GDM1 (cell line): ENCODE data around the gene RNF112.

ENCODE experiments used
- DNase-seq: peaks from one replicate; lab custom pipeline; 2025; lab: John Stamatoyannopoulos, UW

Gene RNF112

GRCh38 chr17:19410875-19411620 lies at the start of gene RNF112:
RNF112 (plus strand) TSS chr17:19411232; CDS start chr17:19411409, 177 bp downstream.
- DNase-seq, result no peak

GRCh38 chr17:19361326-19361725 lies 49.7 kb upstream of the RNF112 start:
- DNase-seq, result no peak

DNA sequence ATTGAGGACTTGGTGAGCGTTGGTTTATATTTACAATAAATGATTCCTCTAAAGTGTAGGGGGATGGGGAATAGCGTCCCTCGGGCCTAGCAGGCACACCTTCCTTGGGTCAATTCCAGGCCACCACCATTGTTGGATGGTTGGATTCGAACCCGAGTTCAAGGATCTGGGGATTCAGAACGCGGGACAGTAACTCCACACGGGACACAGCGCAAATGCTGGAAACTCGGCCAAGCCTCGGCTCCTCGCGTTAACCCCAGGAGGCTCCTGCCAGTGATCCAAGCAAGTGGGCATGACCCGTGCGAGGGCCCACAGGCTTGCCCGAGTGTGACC lies 49.1 kb upstream of the RNF112 start:
- no peak for DNase-seq

DNA sequence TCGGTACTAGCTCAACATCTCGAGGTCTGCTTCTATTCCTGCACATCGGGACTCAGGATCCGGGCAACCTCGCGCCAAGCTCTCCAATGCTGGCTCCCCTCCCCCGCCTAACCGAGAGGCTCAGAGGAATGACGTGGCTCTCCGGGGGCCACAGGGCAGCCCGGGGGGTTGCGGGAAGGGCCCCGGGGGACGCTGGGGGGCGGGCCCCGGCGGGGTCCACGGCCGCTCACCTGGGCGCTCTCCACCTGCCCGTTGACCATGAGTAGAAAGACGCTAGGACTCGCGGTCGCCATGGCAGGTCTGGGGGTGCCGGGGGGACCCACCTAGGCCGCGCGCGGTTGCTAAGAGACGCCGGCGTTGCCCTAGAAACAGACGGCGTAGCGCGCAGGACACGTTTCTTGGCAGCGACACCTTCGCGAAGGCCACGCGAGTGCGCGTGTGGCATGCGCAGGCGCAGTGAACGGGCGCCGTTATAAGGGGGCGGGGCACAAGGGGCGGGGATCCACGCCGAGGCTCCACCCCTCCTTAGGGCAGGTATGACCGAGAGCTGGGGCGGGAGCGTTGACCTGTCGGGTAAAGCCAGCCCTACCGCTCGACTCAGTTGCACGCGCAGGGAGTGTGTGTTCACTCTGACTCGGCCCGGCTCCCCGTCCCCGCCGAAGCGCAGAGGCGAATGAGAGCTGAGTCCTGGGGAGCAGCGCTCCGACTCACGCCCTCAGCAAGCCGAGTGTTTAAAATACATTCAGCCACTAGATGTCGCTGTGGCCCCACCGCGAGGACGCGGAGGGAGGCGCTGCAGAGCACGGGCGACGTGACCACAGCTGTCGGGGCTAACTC lies 48.5 kb upstream of the RNF112 start, which contains the start of gene B9D1:
TSS of gene B9D1 (minus strand) at position 447 of the 837 bp plus-strand sequence. CDS start at position 293, 154 bp downstream.
- DNase-seq, result peak; percentile 77

DNA sequence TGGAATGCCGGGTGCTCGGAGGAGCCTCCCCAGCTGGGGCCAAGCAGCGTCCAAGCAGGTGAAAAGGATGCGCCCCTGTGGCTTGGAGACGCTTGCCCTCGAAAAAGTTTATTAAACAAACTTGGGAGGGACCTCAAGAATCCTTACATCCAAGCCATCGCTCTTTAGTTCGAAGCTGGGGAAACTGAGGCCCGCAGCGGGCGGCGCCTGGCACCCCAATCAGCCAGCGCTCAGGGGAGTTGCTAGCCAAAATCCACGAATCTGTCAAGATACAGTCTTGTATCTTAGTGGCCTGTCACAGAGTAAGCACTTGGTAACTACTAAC lies 48.0 kb upstream of the RNF112 start:
- DNase-seq, result no peak

GRCh38 chr17:19363460-19364035 lies 47.5 kb upstream of the RNF112 start:
- no peak for DNase-seq

DNA sequence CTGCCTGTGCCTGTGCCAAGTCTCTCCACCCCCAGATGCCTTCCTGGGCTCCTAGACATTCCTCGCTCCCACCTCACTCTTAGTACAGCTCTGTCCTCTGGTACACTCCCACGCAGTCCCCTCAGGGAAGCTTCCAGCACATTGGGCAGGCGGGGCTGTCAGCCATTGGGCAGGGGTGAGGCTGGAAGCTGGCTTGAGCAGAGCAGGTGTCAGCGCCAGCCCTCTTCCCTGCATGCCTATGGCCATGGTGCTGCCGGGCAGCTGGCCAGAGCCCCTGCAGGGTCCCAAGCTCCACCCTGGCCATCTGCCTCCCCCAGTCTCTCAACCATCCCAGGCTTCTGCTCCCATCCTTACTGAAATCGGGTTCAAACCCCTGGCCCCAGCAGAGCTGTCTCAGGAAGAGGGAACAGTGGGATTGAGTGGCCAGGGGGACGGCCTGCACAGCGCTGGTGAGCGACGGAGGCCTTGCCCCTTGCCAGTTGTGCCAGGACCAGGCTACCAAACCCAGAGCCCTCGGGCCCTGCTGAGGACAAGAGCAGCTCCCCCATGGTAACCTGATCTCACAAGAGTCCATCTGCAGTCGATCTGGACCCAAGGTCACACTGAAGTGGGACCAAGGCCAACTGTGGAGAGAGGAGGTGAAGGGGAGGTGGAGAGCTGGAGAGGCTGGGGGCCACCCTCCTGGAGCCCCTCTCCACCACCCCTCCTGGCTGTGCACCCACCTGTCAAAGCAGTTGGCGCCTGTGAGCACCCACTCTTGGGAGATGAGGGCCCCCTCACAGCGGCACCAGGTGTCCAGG lies 46.1 kb upstream of the RNF112 start:
- DNase-seq, result no peak

DNA sequence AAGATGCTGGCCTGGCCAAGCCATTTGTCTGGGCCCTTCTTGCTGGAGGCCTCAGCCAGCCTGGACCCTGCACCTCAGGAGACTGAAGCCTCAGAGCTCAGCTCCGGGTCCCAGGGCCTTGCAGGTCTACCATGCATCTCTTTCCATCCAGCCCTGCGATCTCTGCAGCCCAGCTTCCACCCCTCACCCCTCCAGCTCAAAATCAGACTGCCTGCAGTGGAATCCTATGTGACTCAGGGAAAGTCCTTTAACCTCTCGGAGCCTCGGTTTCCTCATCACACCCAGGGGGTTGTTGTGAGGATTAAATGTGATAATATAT lies 45.6 kb upstream of the RNF112 start:
- no peak for DNase-seq

DNA sequence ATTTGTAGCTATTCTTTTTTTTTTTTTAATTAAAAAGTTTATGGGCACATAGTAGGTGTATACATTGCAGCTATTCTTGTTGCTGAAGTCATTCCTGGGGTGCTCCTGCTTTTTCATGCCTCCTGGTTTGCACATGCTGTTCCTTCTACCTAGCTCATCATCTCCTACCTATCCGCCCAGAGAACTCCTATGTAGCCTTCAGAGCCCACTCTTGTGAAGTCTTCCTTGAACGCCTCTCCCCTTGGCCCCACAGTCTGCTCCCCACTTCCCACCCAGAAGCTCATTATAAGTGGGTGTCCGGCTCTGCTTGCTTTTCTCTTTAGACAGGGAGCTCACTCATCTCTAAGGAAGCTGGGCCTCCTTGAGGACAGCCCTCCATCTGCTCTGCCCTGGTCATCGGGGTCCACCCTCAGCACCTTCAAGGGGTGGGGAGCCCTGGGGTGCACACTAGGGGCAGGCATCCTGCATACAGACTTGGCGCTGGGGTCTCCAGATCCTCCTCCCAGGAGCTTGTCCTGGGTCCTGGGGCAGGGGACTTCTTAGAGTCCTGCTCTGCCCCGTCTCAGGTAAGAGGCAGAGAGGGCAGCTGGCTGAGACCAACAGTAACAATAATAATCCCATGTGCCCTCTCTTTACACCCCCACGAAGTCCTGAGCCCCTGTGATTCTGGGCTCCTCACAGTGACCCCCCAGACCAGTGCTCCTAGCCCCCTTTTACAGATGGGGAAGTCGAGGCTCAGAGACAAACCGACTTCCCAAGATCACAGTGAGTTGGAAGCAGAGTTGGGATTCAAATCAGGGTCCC lies 45.0 kb upstream of the RNF112 start:
- no peak for DNase-seq

- DNase-seq, result no peak
Observed at GRCh38 chr17:19366637-19366972, 44.4 kb upstream of the RNF112 start.

DNA sequence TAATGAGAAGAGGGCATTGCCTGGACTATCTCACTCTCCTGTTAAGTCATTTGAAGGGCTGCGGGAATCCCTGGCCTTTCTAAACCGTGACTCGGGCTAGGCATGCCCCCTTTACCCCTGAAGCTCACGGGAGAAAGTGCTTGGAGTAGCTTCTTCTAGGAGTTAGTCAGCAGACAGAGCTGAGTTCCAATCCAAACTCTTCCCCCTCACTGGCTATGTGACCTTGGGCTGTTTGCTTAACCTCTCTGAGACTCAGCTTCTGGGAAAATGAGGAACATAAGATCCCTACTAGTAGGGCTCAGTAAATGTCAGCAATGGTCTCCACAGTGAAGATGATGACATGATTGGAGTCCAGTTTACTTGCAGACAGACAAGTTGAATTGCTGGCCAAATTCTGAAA lies 42.8 kb upstream of the RNF112 start:
- no peak for DNase-seq

- no peak for DNase-seq
Observed at GRCh38 chr17:19369107-19369778, 41.8 kb upstream of the RNF112 start.

GRCh38 chr17:19369846-19370492 lies 41.1 kb upstream of the RNF112 start:
- DNase-seq, result no peak

- peak; percentile 48 for DNase-seq
Observed at GRCh38 chr17:19370493-19370960, 40.5 kb upstream of the RNF112 start.

- peak; percentile 75 for DNase-seq
Observed at GRCh38 chr17:19371259-19372010, 39.6 kb upstream of the RNF112 start.

DNA sequence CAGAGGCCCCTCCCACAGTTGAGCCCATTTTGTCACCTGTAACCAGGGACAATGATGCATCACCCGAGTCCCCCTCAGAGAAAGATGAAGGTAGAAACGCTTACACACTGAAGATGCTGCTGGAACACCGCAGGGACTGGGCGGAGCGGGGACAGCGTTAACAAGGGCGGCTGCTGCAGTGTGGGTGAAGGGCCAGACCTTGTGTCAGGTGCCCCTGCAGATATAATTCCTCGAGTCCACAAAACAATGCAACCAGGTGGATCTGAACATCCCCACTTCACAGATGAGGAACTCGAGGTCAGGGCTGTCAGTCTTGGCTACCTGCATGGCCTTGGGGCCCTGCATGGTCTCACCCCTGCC lies 39.0 kb upstream of the RNF112 start:
- no peak for DNase-seq

GRCh38 chr17:19372439-19372838 lies 38.6 kb upstream of the RNF112 start:
- no peak for DNase-seq

DNA sequence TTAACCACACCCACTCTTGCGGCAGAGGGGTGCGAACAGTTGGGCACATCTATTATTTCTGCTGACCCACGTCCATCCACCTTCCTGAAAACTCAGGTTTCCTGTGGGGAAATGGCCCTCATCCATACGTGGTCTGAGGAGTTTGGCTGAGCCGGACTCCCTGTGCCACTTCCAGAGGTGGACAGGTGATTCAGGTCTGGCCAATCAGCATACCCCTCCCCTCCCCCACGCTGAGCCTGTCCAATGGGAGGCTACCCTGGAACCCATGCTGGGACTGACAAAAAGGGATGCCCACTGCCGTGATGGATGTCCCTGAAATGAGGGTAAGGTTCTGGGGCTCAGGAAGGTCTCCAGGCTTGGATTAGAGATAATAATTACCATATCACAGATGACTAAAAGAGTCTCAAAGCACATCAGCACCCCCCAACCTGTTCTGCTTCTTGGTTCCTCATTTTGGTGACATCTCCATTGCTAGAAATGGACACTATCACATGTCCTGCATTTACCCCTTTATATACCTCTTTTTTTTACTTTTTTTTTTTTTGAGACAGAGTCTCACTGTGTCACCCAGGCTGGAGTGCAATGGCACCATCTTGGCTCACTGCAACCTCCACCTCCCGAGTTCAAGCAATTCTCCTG lies 38.0 kb upstream of the RNF112 start:
- no peak for DNase-seq

DNA sequence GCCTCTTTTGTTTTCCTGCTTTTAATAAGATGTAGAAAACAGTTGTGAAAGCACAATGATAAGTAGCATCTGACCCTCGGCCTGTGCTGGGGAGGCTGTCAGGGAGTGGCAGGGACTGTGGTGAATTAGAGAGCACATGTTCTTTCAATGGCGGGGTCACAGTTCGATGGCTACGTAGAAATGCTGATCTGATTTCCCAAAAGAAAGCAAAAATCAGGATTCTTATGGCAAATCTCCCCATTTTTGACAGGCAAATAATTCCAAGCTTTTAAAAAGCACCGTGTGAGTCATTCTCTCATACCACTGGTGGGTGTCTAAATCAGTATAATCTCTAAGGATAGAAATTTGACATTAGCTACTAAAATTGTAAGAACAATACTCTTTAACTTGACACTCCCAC lies 36.9 kb upstream of the RNF112 start:
- DNase-seq, result no peak
